ENCODE results near the gene RPL10. TPM values are rescaled to one million over a fixed set of nuclear protein-coding genes. Genes with fewer than 3 reads are reported as not detected.

Gene RPL10
- total and polyA plus RNA-seq, 2 of the 13 experiments (the other 11 are each of a cell fraction or from before 2014, with no cell fraction given): 2,381 to 4,713 TPM

DNA sequence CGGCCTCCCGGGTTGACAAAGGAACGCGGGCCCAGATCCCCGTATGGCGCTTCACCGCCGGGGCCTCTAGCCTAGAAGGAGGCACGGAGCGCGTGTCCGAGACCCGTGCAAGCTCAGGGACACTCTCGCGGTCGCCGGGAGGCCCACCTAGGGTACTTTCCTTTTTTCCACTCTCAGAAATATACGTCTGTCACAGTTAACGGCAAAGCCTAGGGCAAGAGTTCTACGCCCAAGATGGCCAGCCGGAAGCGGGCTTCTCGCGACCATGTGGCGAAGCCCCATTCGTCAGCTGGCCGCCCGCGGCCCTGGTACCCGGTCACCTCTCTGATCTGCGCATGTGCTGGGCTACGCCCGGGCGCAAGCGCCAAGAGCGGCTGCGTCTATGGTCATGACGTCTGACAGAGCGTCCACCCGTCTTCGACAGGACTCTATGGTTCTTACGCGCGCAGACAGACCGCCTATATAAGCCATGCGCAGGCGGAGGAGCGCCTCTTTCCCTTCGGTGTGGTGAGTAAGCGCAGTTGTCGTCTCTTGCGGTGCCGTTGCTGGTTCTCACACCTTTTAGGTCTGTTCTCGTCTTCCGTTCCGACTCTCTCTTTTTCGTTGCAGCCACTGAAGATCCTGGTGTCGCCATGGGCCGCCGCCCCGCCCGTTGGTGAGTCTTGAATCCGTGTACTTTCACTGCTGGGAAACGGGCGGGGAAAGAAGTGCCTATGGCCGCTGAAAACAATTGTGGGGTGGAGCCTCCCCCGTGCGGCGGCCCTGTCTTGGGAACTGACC lies at the start of gene RPL10 (continued):
- TF ChIP-seq, protein P1, sequence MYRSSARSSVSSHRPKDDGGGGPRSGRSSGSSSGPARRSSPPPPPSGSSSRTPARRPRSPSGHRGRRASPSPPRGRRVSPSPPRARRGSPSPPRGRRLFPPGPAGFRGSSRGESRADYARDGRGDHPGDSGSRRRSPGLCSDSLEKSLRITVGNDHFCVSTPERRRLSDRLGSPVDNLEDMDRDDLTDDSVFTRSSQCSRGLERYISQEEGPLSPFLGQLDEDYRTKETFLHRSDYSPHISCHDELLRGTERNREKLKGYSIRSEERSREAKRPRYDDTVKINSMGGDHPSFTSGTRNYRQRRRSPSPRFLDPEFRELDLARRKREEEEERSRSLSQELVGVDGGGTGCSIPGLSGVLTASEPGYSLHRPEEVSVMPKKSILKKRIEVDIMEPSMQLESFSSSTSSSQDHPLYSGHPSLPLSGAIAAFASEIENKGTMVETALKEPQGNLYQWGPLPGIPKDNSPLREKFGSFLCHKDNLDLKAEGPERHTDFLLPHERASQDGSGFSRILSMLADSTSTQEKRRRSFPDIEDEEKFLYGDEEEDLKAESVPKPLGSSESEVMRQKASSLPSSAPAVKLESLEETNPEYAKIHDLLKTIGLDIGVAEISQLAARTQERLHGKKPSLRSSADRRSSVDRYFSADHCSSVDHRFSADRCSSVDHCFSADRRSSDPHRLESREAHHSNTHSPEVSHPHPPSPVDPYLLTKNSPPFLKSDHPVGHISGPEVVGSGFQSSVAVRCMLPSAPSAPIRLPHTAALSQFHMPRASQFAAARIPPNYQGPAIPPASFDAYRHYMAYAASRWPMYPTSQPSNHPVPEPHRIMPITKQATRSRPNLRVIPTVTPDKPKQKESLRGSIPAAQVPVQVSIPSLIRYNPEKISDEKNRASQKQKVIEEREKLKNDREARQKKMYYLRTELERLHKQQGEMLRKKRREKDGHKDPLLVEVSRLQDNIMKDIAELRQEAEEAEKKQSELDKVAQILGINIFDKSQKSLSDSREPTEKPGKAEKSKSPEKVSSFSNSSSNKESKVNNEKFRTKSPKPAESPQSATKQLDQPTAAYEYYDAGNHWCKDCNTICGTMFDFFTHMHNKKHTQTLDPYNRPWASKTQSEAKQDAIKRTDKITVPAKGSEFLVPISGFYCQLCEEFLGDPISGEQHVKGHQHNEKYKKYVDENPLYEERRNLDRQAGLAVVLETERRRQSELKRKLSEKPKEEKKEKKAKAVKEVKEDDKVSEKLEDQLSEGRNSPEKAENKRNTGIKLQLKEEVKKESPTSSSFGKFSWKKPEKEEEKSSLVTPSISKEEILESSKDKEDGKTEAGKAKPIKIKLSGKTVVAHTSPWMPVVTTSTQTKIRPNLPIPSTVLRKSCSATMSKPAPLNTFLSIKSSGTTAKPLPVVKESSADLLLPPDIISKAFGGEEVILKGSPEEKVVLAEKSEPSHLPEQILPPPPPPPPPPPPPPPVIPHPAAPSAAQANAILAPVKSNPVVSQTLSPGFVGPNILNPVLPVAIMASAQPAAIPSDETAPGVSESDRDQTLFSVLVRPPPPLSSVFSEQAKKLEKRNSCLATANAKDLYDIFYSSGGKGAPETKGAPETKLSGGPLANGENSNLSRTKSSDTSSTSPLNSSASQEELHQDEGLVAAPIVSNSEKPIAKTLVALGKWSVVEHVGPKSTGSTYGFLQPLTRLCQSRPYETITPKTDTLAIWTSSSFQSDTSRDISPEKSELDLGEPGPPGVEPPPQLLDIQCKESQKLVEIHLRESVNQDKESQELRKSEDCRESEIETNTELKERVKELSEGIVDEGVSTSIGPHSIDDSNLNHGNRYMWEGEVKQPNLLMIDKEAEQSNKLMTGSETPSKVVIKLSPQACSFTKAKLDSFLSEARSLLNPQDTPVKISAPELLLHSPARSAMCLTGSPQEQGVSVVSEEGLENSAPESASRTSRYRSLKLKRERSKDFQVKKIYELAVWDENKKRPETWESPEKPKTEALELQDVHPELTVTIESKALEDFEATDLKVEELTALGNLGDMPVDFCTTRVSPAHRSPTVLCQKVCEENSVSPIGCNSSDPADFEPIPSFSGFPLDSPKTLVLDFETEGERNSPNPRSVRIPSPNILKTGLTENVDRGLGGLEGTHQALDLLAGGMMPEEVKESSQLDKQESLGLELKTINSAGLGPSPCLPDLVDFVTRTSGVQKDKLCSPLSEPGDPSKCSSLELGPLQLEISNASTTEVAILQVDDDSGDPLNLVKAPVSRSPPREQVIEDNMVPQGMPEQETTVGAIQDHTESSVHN (CRISPR knock-in tag; IDR thresholded peaks at IDR 0.05): no peak
- TF ChIP-seq, protein P2, sequence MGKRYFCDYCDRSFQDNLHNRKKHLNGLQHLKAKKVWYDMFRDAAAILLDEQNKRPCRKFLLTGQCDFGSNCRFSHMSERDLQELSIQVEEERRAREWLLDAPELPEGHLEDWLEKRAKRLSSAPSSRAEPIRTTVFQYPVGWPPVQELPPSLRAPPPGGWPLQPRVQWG (CRISPR knock-in tag; IDR thresholded peaks at IDR 0.05; ENCODE audit: borderline replicate concordance, low read depth): no peak
- TF ChIP-seq, protein P3, sequence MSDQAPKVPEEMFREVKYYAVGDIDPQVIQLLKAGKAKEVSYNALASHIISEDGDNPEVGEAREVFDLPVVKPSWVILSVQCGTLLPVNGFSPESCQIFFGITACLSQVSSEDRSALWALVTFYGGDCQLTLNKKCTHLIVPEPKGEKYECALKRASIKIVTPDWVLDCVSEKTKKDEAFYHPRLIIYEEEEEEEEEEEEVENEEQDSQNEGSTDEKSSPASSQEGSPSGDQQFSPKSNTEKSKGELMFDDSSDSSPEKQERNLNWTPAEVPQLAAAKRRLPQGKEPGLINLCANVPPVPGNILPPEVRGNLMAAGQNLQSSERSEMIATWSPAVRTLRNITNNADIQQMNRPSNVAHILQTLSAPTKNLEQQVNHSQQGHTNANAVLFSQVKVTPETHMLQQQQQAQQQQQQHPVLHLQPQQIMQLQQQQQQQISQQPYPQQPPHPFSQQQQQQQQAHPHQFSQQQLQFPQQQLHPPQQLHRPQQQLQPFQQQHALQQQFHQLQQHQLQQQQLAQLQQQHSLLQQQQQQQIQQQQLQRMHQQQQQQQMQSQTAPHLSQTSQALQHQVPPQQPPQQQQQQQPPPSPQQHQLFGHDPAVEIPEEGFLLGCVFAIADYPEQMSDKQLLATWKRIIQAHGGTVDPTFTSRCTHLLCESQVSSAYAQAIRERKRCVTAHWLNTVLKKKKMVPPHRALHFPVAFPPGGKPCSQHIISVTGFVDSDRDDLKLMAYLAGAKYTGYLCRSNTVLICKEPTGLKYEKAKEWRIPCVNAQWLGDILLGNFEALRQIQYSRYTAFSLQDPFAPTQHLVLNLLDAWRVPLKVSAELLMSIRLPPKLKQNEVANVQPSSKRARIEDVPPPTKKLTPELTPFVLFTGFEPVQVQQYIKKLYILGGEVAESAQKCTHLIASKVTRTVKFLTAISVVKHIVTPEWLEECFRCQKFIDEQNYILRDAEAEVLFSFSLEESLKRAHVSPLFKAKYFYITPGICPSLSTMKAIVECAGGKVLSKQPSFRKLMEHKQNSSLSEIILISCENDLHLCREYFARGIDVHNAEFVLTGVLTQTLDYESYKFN (CRISPR knock-in tag; conservative IDR thresholded peaks at IDR 0.05): no peak
- TF ChIP-seq TAF1 (CRISPR knock-in tag; IDR thresholded peaks at IDR 0.05) (peak; percentile 95), ISX (CRISPR knock-in tag; conservative IDR thresholded peaks at IDR 0.05) (no peak), ELF4 (CRISPR knock-in tag; IDR thresholded peaks at IDR 0.05; ENCODE audit: borderline replicate concordance) (peak; percentile 47; the same call in 1 of the 2 replicates), MIXL1 (CRISPR knock-in tag; IDR thresholded peaks at IDR 0.05) (no peak), ISL2 (CRISPR knock-in tag; IDR thresholded peaks at IDR 0.05) (no peak), SRF (IDR thresholded peaks at IDR 0.05; ENCODE audit: low read depth, low read length) (peak; percentile 89), PHF20 (CRISPR knock-in tag; IDR thresholded peaks at IDR 0.05) (peak; percentile 47; the same call in 1 of the 2 replicates), ZNF879 (CRISPR knock-in tag; IDR thresholded peaks at IDR 0.05) (0 out of 2 replicates have a peak, but pooled peaks have one; percentile 40), KLF15 (CRISPR knock-in tag; IDR thresholded peaks at IDR 0.05; ENCODE audit: borderline replicate concordance) (no peak), ZNF431 (CRISPR knock-in tag; IDR thresholded peaks at IDR 0.05; ENCODE audit: borderline replicate concordance, low read depth) (no peak)
- TF ChIP-seq, protein P4, sequence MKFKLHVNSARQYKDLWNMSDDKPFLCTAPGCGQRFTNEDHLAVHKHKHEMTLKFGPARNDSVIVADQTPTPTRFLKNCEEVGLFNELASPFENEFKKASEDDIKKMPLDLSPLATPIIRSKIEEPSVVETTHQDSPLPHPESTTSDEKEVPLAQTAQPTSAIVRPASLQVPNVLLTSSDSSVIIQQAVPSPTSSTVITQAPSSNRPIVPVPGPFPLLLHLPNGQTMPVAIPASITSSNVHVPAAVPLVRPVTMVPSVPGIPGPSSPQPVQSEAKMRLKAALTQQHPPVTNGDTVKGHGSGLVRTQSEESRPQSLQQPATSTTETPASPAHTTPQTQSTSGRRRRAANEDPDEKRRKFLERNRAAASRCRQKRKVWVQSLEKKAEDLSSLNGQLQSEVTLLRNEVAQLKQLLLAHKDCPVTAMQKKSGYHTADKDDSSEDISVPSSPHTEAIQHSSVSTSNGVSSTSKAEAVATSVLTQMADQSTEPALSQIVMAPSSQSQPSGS (CRISPR knock-in tag; IDR thresholded peaks at IDR 0.05): peak; percentile 76

Measured in HepG2 (cell line).